ENCODE results near the gene CALCR. TPM values are rescaled to one million over a fixed set of nuclear protein-coding genes. Genes with fewer than 3 reads are reported as not detected.
A peak's percentile ranks its signal among the peaks of the same experiment; 100 is the strongest.

Gene CALCR
- total and polyA plus RNA-seq, 2 of the 4 experiments (the other 2 are of a cell fraction) = not detected

- peak; percentile 56 for DNase-seq
- Histone ChIP-seq H3K27ac (ENCODE audit: insufficient read depth, low read length) (no peak overlapping the region), H3K4me1 (ENCODE audit: control insufficient read depth, insufficient read depth, low read length) (no peaks in the 10 kb centered on the region), H2AFZ (replicated peaks; ENCODE audit: low read length, poor library complexity) (no peak overlapping the region), H3K79me1 (ENCODE audit: low read depth in 1 of 2, low read length in 2 of 2) (no peaks in the 10 kb centered on the region), H4K5ac (ENCODE audit: low read depth, low read length) (no peak overlapping the region), H4K91ac (ENCODE audit: insufficient read depth, low read depth, low read length) (no peak overlapping the region), H3K9me1 (ENCODE audit: insufficient read depth, low read length) (no peaks in the 10 kb centered on the region), H2BK20ac (ENCODE audit: low read depth, low read length) (no peak overlapping the region), H3K9ac (ENCODE audit: low read depth, low read length) (no peak overlapping the region), H3K23ac (ENCODE audit: low read depth, low read length) (no peak overlapping the region), H3K9me3 (ENCODE audit: control insufficient read depth, insufficient read depth, low read length) (no peaks in the 10 kb centered on the region), H2AK5ac (ENCODE audit: low read depth, low read length) (no peak overlapping the region), H2AK9ac (replicated peaks; ENCODE audit: low read depth, low read length, poor library complexity) (no peak overlapping the region), H2BK15ac (ENCODE audit: low read depth, low read length) (no peak overlapping the region), H3K56ac (ENCODE audit: extremely low read depth, insufficient read depth, low read length) (no peak overlapping the region), H4K20me1 (ENCODE audit: insufficient read depth, low read length) (no peaks in the 10 kb centered on the region), H3K18ac (ENCODE audit: low read depth, low read length) (no peak overlapping the region), H4K8ac (ENCODE audit: low read depth in 2 of 2, low read length in 2 of 2) (no peak overlapping the region), H3K4me3 (ENCODE audit: insufficient read depth, low read depth, low read length) (no peak overlapping the region), H3K14ac (replicated peaks; ENCODE audit: low read depth, low read length) (no peak overlapping the region), H2BK120ac (ENCODE audit: low read depth, low read length) (no peak overlapping the region), H3K36me3 (ENCODE audit: control insufficient read depth, insufficient read depth, low read length) (no peaks in the 10 kb centered on the region), H3K4me2 (ENCODE audit: low read depth, low read length) (no peak overlapping the region), H2BK5ac (ENCODE audit: low read depth, low read length, poor library complexity, severe bottlenecking) (no peak overlapping the region), H3K4ac (ENCODE audit: low read depth, low read length) (no peak overlapping the region), H3K27me3 (ENCODE audit: control insufficient read depth, insufficient read depth, low read length) (peaks cover 2% of the 10 kb centered on the region; the same call in 1 of the 2 replicates)
- no CpG with 5 or more reads among the region's 6 CpGs for WGBS, 2 experiments (ENCODE audit: extremely low coverage in 2 of 2, insufficient read length in 1 of 2)
- TF ChIP-seq BHLHE40 (IDR thresholded peaks at IDR 0.05; ENCODE audit: low read depth, low read length) (no peak), MAFK (IDR thresholded peaks at IDR 0.05; ENCODE audit: low read depth, low read length) (no peak), RAD21 (IDR thresholded peaks at IDR 0.05; ENCODE audit: low read length) (peak; percentile 52), SMC3 (IDR thresholded peaks at IDR 0.05; ENCODE audit: low read depth, low read length) (peak; percentile 52), POLR2A (IDR thresholded peaks at IDR 0.05; ENCODE audit: low read depth, low read length) (no peak)
- TF ChIP-seq, protein P1, sequence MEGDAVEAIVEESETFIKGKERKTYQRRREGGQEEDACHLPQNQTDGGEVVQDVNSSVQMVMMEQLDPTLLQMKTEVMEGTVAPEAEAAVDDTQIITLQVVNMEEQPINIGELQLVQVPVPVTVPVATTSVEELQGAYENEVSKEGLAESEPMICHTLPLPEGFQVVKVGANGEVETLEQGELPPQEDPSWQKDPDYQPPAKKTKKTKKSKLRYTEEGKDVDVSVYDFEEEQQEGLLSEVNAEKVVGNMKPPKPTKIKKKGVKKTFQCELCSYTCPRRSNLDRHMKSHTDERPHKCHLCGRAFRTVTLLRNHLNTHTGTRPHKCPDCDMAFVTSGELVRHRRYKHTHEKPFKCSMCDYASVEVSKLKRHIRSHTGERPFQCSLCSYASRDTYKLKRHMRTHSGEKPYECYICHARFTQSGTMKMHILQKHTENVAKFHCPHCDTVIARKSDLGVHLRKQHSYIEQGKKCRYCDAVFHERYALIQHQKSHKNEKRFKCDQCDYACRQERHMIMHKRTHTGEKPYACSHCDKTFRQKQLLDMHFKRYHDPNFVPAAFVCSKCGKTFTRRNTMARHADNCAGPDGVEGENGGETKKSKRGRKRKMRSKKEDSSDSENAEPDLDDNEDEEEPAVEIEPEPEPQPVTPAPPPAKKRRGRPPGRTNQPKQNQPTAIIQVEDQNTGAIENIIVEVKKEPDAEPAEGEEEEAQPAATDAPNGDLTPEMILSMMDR (conservative IDR thresholded peaks at IDR 0.05; ENCODE audit: low read depth, low read length) = peak; percentile 60
- TF ChIP-seq, protein P2, sequence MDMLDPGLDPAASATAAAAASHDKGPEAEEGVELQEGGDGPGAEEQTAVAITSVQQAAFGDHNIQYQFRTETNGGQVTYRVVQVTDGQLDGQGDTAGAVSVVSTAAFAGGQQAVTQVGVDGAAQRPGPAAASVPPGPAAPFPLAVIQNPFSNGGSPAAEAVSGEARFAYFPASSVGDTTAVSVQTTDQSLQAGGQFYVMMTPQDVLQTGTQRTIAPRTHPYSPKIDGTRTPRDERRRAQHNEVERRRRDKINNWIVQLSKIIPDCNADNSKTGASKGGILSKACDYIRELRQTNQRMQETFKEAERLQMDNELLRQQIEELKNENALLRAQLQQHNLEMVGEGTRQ (IDR thresholded peaks at IDR 0.05; ENCODE audit: low read depth, low read length) = no peak
- intact Hi-C loops (cut with micrococcal nuclease) (loop anchor here (1.0 to 2.0 kb wide), 2 partner anchors 176 to 306 kb away; no protein-coding TSS in a partner anchor), dilution Hi-C loops (cut with HindIII; ENCODE audit: low sequenced_read_pairs, unreplicated experiment) (no loop called here), in situ Hi-C loops (cut with MboI; ENCODE audit: low sequenced_read_pairs) (loop anchor here (5.0 kb wide), 1 partner anchor 304 kb away; no protein-coding TSS in a partner anchor)
- CTCF ChIA-PET = interaction anchor here (0.7 to 2.4 kb wide), 5 partner anchors 9 to 305 kb away, joined by 3 to 18 read pairs (median 3); no protein-coding TSS in a partner anchor
- POLR2A ChIA-PET (ENCODE audit: unreplicated experiment) = no interaction called here
- BruUV-seq (replicated peaks) = no TSS peak
- peak; percentile 54; the same call in 1 of the 2 replicates for ATAC-seq (ENCODE audit: low read depth)
These were observed 23.2 kb downstream of the CALCR start for GRCh38 chr7:93551063-93551895.

Measured in IMR-90 (cell line).